Upper lobe of left lung (tissue), 4 donors: ENCODE results near the gene BBS1.

Experiments
- EP300 ChIP-seq, 4 donors: sonication (generic); formaldehyde crosslinking; IDR thresholded peaks; one replicate each; pipeline ENCODE4 v1.5.1; 2017; ENCODE audit warnings: antibody characterized with exemption in 4 of 4, control low read depth in 2 of 4
- POLR2A ChIP-seq, 4 donors: fragments of 450-650 bp; IDR thresholded peaks; one replicate each; pipeline ENCODE4 v1.5.1; 2016 to 2017; ENCODE audit warnings: antibody characterized with exemption in 4 of 4, mild to moderate bottlenecking in 2 of 4
- POLR2AphosphoS5 ChIP-seq, 2 donors: sonication (generic); formaldehyde crosslinking; IDR thresholded peaks; one replicate each; pipeline ENCODE4 v1.5.1; 2017; ENCODE audit warnings: antibody characterized with exemption in 2 of 2
- TF ChIP-seq, protein P1 (sequence below), 6 experiments: fragments of 450-650 bp in 4 of 6; fragments of 200-600 bp in 2 of 6; sonication (generic) in 2 of 6; IDR thresholded peaks; one replicate each; pipeline ENCODE4 v1.5.1; 2016 to 2019; ENCODE audit warnings: antibody characterized with exemption in 6 of 6

GRCh38 chr11:66531841-66532240 is 21.4 kb downstream of the BBS1 start:
- TF ChIP-seq, protein P1, sequence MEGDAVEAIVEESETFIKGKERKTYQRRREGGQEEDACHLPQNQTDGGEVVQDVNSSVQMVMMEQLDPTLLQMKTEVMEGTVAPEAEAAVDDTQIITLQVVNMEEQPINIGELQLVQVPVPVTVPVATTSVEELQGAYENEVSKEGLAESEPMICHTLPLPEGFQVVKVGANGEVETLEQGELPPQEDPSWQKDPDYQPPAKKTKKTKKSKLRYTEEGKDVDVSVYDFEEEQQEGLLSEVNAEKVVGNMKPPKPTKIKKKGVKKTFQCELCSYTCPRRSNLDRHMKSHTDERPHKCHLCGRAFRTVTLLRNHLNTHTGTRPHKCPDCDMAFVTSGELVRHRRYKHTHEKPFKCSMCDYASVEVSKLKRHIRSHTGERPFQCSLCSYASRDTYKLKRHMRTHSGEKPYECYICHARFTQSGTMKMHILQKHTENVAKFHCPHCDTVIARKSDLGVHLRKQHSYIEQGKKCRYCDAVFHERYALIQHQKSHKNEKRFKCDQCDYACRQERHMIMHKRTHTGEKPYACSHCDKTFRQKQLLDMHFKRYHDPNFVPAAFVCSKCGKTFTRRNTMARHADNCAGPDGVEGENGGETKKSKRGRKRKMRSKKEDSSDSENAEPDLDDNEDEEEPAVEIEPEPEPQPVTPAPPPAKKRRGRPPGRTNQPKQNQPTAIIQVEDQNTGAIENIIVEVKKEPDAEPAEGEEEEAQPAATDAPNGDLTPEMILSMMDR (IDR thresholded peaks at IDR 0.05): no peak
- TF ChIP-seq POLR2A (IDR thresholded peaks at IDR 0.05): no peak
- no peak for TF ChIP-seq POLR2AphosphoS5 (IDR thresholded peaks at IDR 0.05)
- no peak for TF ChIP-seq EP300 (IDR thresholded peaks at IDR 0.05)
